Gastrocnemius medialis (tissue), 4 donors: ENCODE measurements around the gene PDXDC1. TPM values are rescaled to one million over a fixed set of nuclear protein-coding genes. Genes with fewer than 3 reads are reported as not detected.
"Not testable (repeated sequence)": the region's sequence is repeated elsewhere in the genome, so short reads cannot be mapped to it uniquely, and the experiment has no call there.

Source experiments
- ATAC-seq, 2 donors: fragments of 150-250 bp; one replicate each; pipeline ENCODE4 v1.9.1; 2016
- DNase-seq, 2 donors: peaks; one replicate each; pipeline ENCODE4 v3.0.0-alpha.2; 2019
- H3K27ac ChIP-seq, 4 donors: fragments of 200-600 bp; sonication (generic); 1 replicate in 1 of 4; 2 replicates in 3 of 4; pipeline ENCODE4 v1.5.1; 2016 to 2018; ENCODE audit warnings: mild to moderate bottlenecking in 2 of 4, moderate library complexity in 1 of 4
- H3K27me3 ChIP-seq, 3 donors: fragments of 200-600 bp; sonication (generic) in 2 of 3; 1 replicate in 1 of 3; 2 replicates in 2 of 3; pipeline versions ENCODE4 v1.5.1 to v1.6.0; 2016 to 2019; ENCODE audit warnings: mild to moderate bottlenecking in 1 of 3, moderate library complexity in 1 of 3
- H3K36me3 ChIP-seq, 2 donors: fragments of 200-600 bp; sonication (generic) in 1 of 2; one replicate each; pipeline ENCODE4 v1.5.1; 2017 to 2018
- H3K4me1 ChIP-seq, 2 donors: fragments of 200-600 bp; sonication (generic) in 1 of 2; one replicate each; pipeline ENCODE4 v1.5.1; 2016 to 2017; ENCODE audit warnings: mild to moderate bottlenecking in 2 of 2
- H3K4me3 ChIP-seq, 4 donors: fragments of 200-600 bp; sonication (generic) in 3 of 4; 1 replicate in 1 of 4; 2 replicates in 3 of 4; pipeline ENCODE4 v1.5.1; 2016 to 2019; ENCODE audit warnings: mild to moderate bottlenecking in 2 of 4
- H3K9me3 ChIP-seq, 3 donors: fragments of 200-600 bp; sonication (generic) in 2 of 3; 1 replicate in 1 of 3; 2 replicates in 2 of 3; pipeline ENCODE4 v1.5.1; 2016 to 2019
- in situ Hi-C, 4 donors: fragments of 200-750 bp; cut with MboI; loops; one replicate each; pipeline versions ENCODE4 v1.15.0 to v1.8.0; 2017; ENCODE audit warnings: low sequenced_read_pairs in 4 of 4
- intact Hi-C: fragments of 100-400 bp; cut with DNase I; formaldehyde crosslinking; loops from one replicate; pipeline ENCODE4 v1.15.1; 2023; ENCODE audit warnings: low total_unique reads
- total RNA-seq, 4 donors: library from RNA; depleted of rRNA; stranded (reverse); fragments of >200 nt; gene quantifications; one replicate each; pipeline versions ENCODE4 v1.1.0 to v1.2.3, GENCODE V29; 2016

Gene PDXDC1
- total RNA-seq, 4 donors from 2014 or later = 34.3 to 69.0 (median 45.2) TPM

DNA sequence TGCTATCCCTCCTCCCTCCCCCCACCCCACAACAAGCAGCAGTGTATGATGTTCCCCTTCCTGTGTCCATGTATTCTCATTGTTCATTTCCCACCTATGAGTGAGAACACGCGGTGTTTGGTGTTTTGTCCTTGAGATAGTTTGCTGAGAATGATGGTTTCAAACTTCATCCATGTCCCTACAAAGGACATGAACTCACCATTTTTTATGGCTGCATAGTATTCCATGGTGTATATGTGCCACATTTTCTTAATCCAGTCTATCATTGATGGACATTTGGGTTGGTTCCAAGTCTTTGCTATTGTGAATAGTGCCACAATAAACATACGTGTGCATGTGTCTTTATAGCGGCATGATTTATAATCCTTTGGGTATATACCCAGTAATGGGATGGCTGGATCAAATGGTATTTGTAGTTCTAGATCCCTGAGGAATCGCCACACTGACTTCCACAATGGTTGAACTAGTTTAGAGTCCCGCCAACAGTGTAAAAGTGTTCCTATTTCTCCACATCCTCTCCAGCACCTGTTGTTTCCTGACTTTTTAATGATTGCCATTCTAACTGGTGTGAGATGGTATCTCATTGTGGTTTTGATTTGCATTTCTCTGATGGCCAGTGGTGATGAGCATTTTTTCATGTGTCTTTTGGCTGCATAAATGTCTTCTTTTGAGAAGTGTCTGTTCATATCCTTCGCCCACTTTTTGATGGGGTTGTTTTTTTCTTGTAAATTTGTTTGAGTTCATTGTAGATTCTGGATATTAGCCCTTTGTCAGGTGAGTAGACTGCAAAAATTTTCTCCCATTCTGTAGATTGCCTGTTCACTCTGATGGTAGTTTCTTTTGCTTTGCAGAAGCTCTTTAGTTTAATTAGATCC lies 18.7 kb downstream of the PDXDC1 start:
- DNase-seq = not testable (repeated sequence)

DNA sequence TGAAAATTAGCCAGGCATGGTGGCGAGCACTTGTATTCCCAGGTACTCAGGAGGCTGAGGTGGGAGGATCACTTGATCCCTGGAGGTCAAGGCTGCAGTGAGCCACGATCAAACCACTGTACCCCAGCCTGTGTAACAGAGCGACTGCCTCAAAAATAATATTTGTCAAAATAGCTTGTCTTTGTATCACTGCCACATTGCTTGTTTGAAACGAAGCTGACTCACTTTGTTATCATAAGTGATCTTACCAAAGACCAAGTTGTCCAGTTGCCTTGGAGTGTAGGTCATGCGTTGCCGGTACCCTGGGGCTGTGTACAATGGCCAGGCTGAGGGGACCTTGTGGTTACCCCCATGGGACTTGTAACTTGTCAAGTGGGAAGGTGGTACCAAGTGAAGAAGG lies 21.9 kb downstream of the PDXDC1 start:
- H3K4me3 ChIP-seq, intact Hi-C loops, ATAC-seq, H3K4me1 ChIP-seq, H3K36me3 ChIP-seq, H3K9me3 ChIP-seq, H3K27me3 ChIP-seq, in situ Hi-C loops, H3K27ac ChIP-seq, DNase-seq: not testable (repeated sequence)

More for the DNA sequence above, 18.7 kb downstream of the PDXDC1 start:
- H3K36me3 ChIP-seq, H3K4me1 ChIP-seq, H3K9me3 ChIP-seq, ATAC-seq, in situ Hi-C loops, H3K27ac ChIP-seq, intact Hi-C loops, H3K27me3 ChIP-seq, H3K4me3 ChIP-seq: not testable (repeated sequence)

DNA sequence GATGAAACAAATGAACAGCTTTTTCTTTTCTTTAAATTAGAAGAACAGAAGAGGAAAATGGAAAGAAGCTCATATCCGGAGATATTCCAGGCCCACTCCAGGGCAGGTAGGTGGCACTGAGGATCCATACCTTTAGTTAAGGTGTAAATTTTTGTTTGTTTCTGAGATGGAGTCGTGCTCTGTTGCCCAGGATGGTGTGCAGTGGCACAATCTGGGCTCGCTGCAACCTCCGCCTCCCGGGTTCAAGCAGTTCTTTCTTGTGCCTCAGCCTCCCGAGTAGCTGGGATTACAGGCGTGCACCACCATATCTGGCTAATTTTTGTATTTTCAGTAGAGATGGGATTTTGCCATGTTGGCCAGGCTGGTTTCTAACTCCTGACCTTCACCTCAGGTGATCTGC lies 23.5 kb downstream of the PDXDC1 start:
- H3K36me3 ChIP-seq = not testable (repeated sequence)

DNA sequence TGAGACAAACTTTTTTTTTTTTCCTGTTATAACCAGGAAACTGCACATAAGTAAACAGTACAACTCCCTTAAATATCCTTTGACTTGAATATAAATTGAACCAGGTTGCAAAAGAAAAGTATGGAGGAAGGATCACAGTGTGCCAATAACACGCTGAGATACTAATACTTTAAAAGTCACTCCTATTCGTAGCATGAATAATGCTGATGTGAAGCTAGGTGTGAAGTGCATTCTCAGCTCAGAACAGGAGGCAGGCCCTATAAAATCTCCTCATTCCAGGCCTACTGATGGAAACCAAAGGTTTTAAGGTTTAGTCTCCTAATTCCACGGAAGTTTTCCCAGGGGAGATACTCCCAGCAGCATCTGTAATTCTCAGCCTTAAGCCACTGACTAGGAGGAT lies 25.0 kb downstream of the PDXDC1 start:
- in situ Hi-C loops, DNase-seq, intact Hi-C loops, H3K4me1 ChIP-seq, H3K9me3 ChIP-seq, H3K27ac ChIP-seq, ATAC-seq, H3K36me3 ChIP-seq, H3K27me3 ChIP-seq, H3K4me3 ChIP-seq: not testable (repeated sequence)

More for the DNA sequence above, 23.5 kb downstream of the PDXDC1 start:
- H3K4me3 ChIP-seq, DNase-seq, in situ Hi-C loops, ATAC-seq, H3K27ac ChIP-seq, intact Hi-C loops, H3K4me1 ChIP-seq, H3K27me3 ChIP-seq, H3K9me3 ChIP-seq: not testable (repeated sequence)

DNA sequence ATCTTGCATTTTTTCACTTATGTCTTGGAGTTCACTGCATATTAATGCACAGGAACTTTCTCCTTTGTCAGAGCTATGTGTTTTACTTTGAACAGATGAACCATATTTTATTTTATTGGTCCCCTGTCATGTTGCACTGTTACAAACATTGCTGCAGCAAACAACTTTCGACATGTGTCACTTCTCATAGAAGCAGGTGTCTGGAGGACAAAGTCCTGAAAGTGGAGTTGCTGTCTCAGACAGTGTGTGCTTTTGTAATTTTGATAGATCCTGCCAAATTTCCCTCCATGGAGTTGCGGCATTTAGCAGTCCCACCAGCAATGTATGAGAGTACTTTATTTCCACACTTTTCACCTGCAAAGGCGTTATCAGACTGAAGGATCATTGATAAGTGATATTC lies 27.6 kb downstream of the PDXDC1 start:
- H3K9me3 ChIP-seq, H3K36me3 ChIP-seq, intact Hi-C loops, H3K27ac ChIP-seq, in situ Hi-C loops, H3K4me3 ChIP-seq, H3K27me3 ChIP-seq, H3K4me1 ChIP-seq, DNase-seq: not testable (repeated sequence)
- ATAC-seq = peak in 1 of 2 donors; percentile 18

DNA sequence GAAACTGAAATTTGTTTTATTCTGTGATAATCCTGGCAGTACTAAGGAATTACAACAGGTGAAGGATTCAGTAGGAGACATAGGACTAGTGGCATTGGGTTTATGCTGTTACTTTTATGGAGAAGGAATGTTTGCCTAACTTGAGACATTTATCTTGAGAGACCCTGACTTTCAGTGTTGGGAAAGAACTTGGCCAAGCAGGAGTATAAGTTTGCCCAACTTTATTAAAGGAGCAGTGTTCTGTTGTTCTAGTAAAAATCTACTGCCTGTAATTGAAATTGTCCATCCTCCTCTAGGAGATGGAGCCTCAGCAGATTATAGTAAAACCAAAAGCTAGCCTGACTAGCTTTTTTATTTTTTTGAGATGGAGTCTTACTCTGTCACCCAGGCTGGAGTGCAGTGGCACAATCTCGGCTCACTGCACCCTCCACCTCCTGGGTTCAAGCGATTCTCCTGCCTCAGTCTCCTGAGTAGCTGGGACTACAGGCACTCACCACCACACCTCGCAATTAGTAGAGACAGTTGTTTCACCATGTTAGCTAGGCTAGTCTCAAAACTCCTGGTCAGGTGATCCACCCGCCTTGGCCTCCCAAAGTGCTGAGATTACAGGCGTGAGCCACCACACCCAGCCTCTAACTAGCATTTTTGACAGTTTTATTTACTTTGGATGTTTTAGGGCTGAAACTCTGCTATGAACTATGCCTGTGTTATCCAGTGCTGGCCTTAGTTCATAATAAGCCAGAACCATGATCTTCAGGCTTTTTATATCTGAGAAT lies 30.7 kb downstream of the PDXDC1 start:
- H3K27me3 ChIP-seq, DNase-seq, H3K9me3 ChIP-seq, H3K4me1 ChIP-seq, H3K36me3 ChIP-seq, in situ Hi-C loops, H3K27ac ChIP-seq, H3K4me3 ChIP-seq, intact Hi-C loops: not testable (repeated sequence)
- peak; percentile 32 to 57 for ATAC-seq

DNA sequence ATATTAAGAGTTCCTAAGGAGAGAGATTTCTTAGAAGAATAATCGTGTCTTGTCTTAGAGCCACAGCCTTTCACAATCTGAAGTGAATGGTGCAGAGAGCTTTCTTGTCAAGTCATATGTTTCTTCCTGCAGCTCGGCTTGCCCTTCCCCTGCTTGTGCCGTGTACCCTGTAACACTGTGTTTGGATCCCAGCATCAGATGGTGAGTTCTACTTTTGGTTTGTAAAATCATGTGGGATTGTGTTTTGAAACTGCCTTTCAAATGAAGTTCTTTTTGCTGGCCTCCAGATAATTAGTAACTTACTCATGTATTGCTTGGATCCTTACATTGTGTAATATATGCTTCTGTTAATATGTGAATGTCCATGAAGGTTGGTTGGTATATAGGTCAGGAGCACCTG lies 33.8 kb downstream of the PDXDC1 start:
- intact Hi-C loops, H3K4me1 ChIP-seq, H3K4me3 ChIP-seq, H3K9me3 ChIP-seq, DNase-seq, H3K27ac ChIP-seq, H3K27me3 ChIP-seq, in situ Hi-C loops, H3K36me3 ChIP-seq, ATAC-seq: not testable (repeated sequence)

DNA sequence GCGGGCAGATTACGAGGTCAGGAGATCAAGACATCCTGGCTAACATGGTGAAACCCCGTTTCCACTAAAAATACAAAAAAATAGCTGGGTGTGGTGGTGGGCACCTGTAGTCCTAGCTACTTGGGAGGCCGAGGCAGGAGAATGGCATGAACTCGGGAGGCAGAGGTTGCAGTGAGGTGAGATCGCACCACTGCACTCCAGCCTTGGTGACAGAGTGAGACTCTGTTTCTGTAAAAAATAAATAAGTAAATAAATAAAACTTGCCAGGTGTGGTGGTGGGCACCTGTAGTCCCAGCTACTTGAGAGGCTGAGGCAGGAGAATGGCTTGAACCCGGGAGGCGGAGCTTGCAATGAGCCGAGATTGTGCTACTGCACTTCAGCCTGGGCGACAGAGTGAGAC lies 38.1 kb downstream of the PDXDC1 start:
- H3K36me3 ChIP-seq, H3K27me3 ChIP-seq, H3K9me3 ChIP-seq, DNase-seq, ATAC-seq, in situ Hi-C loops, H3K4me3 ChIP-seq, intact Hi-C loops: not testable (repeated sequence)
- Histone ChIP-seq H3K4me1 (peaks cover 33% of the 10 kb centered on the region in 2 donors), H3K27ac (peak overlapping the region in 3 of 4 donors; percentile 1 to 8 (median 2))

DNA sequence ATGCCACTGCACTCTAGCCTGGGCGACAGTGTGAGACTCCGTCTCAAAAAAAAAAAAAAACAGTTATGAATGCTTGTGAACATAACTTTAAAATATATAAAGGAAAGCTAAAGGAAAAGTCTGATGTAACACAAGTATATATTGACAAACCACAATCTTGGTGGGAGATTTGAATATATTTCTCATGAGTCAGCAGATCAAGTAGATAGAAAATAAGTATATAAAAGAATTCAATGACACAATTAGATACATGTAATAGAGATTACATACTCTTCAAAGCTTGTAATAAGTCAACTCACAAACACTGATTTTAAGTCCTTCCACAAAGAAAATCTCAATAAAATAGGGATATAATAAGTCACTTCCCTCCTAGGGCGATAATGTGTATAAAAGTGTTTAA lies 40.8 kb downstream of the PDXDC1 start:
- ATAC-seq, H3K4me3 ChIP-seq, H3K9me3 ChIP-seq, DNase-seq, intact Hi-C loops, H3K27me3 ChIP-seq, H3K36me3 ChIP-seq, in situ Hi-C loops: not testable (repeated sequence)
- peak overlapping the region; percentile 77 to 84 (median 81) for H3K27ac ChIP-seq
- peaks cover 33 to 36% of the 10 kb centered on the region in 2 donors for H3K4me1 ChIP-seq

DNA sequence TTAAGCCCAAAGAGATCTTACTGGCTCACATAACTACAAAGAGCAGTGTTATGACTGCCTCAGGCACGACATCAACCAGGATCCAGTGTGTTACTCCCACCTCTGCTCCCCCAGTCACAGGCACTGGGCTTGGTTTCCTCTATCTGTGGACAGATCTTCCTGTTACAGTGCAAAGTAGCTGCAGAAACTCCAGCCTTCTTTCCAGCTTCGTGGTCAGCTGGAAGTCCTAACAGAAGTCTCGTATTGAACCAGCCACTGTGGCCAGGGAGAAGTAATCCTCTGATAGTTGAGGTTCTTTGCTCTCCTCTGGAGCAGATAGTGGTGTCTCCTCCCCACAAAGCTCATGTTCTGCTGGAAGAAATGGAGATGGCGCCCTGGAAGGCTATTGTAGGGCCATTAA lies 41.5 kb downstream of the PDXDC1 start:
- ATAC-seq, in situ Hi-C loops: not testable (repeated sequence)

More for the DNA sequence above, 41.5 kb downstream of the PDXDC1 start:
- H3K9me3 ChIP-seq, H3K27me3 ChIP-seq, intact Hi-C loops, H3K4me3 ChIP-seq, H3K36me3 ChIP-seq: not testable (repeated sequence)
- Histone ChIP-seq H3K27ac (peak overlapping the region; percentile 77 to 84 (median 81)), H3K4me1 (peaks cover 33 to 39% of the 10 kb centered on the region in 2 donors)
- DNase-seq = peak in 1 of 2 donors; percentile 29
